GM18517 (cell line): Measurements from ENCODE around the gene IFNA14.
"Not testable (repeated sequence)": the region's sequence is repeated elsewhere in the genome, so short reads cannot be mapped to it uniquely, and the experiment has no call there.

Source experiments
- ATAC-seq: cut with Tn5 transposase; IDR thresholded peaks from one replicate; pipeline ENCODE4 v1.9.1; 2021; ENCODE audit warnings: mild to moderate bottlenecking, moderate library complexity; ENCODE audit not compliant: unreplicated experiment

Gene IFNA14

DNA sequence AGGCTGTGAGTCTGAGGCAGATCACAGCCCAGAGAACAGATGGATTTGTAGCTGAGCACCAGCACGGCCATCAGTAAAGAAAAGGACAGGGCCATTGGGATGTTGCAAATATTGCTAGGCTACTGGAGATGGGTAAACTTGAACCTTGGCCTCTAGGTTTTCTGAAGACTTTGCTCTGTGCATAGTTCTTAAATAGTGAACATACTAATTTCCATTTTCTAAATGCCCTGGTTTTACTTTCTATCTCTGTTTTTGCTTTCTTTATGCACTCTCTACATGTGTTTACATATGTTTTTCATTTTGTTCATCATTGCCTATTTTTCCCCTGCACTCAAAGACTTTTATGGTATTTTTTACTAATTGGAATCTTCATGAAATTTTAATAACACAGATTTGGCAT, 22.6 kb downstream of the IFNA14 start, which contains the start of gene IFNA16:
Gene IFNA16, minus strand, starts transcription at position 101 of the 400 bp plus-strand sequence. Its CDS starts 6 bp downstream, at position 95.
- ATAC-seq = not testable (repeated sequence)

GRCh38 chr9:21213411-21214326, 26.1 kb downstream of the IFNA14 start:
- peak; percentile 81 for ATAC-seq

DNA sequence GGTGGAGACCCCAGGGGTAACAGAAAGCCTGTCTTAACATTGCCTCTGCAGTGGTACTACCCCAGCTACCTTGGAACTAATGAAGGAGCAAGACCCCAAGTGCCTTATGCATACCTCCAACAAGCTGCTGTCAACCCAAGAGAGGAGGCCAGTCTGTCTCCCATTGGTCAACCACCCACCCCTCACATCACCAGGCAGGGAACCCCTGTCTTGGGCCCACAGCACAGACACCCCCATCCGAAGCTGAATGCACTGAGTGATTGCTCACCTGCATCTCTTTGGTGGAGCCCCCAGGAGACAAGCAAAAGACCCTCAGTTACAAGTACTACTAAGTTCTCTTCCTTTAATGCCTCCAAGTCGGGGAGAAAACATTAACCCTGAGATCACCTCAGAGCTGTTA, 27.6 kb downstream of the IFNA14 start:
- ATAC-seq = not testable (repeated sequence)

DNA sequence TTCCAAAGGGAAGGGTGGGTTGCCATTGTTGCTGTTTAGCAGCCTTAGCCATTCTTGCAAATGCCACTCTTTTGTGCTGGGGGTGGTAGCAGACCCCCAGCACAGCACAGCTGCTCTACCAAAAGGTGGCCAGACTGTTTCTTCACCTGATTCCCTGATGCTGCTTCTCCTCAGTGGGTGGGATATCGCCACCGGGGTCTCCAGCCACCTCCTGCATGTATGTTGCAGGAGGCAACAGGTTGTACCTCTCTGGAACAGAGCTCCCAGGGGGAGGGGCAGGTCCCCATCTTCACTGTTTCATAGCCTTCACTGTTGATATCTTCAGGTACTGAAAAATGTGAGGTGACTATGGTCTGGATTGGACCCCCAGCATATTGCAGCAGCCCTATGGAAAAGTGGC, 29.0 kb downstream of the IFNA14 start:
- not testable (repeated sequence) for ATAC-seq

DNA sequence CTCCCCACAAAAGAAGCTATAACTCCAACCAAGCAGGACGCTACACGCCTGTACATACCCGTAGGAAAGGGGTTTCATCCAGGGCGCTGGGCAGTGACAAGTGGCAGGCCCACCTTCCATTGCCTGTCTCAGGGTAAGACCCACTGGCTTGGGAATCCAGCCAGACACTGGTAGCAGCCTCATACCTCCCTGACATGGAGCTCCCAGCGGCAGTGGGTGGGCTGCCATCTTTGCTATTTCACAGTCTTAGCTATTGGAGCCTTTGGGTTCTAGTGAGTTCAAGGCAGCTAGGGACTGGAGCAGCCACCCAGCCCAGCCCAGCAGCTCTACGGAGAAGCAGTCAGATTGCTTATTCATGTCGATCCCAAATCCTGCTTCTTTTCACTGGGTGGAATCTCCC, 29.5 kb downstream of the IFNA14 start:
- no peak for ATAC-seq

- not testable (repeated sequence) for ATAC-seq
Measured at GRCh38 chr9:21207043-21207442, 32.8 kb downstream of the IFNA14 start, which contains the start of gene IFNA10. IFNA10 (minus strand) TSS chr9:21207143; CDS start chr9:21207097, 46 bp downstream.

DNA sequence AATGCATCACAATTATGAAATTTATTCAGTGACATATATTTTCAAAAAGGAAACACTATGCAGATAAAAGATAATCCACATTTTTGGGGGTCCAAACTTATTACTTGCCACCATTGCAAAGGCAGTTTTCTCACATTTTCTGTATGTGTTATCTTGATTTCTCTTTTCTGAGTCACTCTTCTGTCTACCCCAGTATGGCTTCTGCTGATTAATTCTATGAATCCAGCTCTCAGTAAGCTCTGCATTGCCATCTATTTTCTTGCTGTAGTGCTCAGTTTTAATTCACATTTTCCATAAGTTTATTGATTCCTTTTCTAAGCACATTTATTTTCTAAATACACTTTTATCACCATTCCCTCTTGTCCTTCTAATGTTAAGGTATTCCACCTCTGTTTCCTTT, 34.6 kb downstream of the IFNA14 start:
- no peak for ATAC-seq

- ATAC-seq = not testable (repeated sequence)
Measured at GRCh38 chr9:21202105-21202504, 37.7 kb downstream of the IFNA14 start, which contains the start of gene IFNA7. IFNA7 (minus strand) TSS chr9:21202205; CDS start chr9:21202165, 40 bp downstream.

DNA sequence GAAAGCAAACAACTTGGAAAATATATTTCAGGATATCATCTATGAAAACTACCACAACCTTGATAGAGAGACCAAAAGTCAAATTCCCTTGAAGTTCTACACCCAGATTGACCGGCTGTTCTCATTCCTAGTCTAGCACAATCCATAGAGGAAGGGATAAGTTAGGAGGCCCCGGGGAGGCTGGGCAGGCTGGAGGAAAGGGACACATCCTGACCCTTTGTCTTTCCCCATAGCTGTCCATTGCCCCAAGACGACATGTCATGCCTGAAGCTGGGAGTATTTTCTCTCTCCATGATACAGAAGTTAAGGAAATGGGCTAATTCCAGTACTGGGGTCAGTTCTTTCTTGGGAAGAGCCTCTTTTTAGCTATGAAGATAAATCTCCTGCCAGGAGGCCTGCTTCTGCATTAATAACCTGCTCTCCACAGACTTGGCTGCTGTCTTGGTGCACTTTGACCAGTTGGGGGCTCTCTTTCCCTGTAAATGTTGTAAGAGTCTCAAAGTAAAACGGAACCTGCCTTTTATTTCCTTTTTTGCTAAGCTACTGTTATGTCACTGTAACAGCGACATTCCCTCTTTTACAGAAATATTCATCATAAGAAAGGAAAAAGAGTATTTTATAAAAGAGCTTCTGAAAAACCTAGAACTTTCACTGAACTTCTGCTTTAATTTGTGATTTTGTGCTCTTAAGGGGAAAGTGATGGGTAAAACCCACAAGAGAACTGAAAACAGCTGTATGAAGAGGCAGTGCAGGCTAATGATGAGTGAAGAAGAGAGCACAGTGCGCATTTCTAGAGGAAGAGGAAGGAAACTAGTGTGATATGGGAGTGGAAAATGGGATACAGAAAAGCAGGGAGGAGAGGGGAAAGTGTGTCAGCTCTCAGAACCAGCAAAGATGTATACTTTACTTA, 44.7 kb downstream of the IFNA14 start:
- peak; percentile 95 for ATAC-seq
